ENCODE measurements around the gene CSTF2T. TPM values are rescaled to one million over a fixed set of nuclear protein-coding genes. Genes with fewer than 3 reads are reported as not detected.

Gene CSTF2T
- total and polyA plus RNA-seq, 2 of the 13 experiments (the other 11 are each of a cell fraction or from before 2014, with no cell fraction given), result 1.4 to 7.2 TPM

DNA sequence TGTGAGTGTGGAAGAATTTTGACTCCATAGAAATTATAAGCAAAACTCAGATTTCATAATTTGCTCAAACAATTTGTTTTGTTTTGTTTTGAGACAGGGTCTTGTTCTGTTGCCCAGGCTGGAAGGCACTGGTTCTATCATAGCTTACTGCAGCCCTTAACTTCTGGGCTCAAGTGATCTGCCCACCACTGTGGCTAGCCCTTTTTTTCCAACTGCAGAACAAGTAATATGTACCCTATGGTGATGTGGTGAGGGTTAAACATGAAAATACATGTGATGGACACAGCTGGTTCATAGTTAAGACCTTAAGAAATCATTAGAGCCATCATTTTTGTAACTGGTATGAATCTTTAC is 31.1 kb downstream of the CSTF2T start:
- TF ChIP-seq CEBPB (IDR thresholded peaks at IDR 0.05; ENCODE audit: borderline replicate concordance, low read depth, low read length), result no peak
- TF ChIP-seq, protein P1, sequence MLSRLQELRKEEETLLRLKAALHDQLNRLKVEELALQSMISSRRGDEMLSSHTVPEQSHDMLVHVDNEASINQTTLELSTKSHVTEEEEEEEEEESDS (CRISPR knock-in tag; IDR thresholded peaks at IDR 0.05; ENCODE audit: borderline replicate concordance), result no peak
- TF ChIP-seq ARID2 (CRISPR knock-in tag; IDR thresholded peaks at IDR 0.05; ENCODE audit: borderline replicate concordance), result no peak
- no peak for TF ChIP-seq ATAD3A (CRISPR knock-in tag; IDR thresholded peaks at IDR 0.05)
- TF ChIP-seq DR1 (CRISPR knock-in tag; IDR thresholded peaks at IDR 0.05), result no peak
- TF ChIP-seq STAG1 (CRISPR knock-in tag; IDR thresholded peaks at IDR 0.05), result no peak
- no peak for TF ChIP-seq ZNF460 (CRISPR knock-in tag; IDR thresholded peaks at IDR 0.05; ENCODE audit: borderline replicate concordance)
- no peak for TF ChIP-seq NR2F6 (IDR thresholded peaks at IDR 0.05)
- TF ChIP-seq NR2F6 (CRISPR knock-in tag; IDR thresholded peaks at IDR 0.05), result no peak
- no peak for TF ChIP-seq ZBTB20 (CRISPR knock-in tag; IDR thresholded peaks at IDR 0.05; ENCODE audit: borderline replicate concordance, low read depth)
- no peak for TF ChIP-seq ZNF761 (CRISPR knock-in tag; conservative IDR thresholded peaks at IDR 0.05)
- Histone ChIP-seq H4K20me1 (ENCODE audit: insufficient read depth, low read length) (no peaks in the 10 kb centered on the region), H3K27me3 (ENCODE audit: control insufficient read depth in 1 of 2, insufficient read depth in 2 of 2, low read length in 2 of 2) (no peaks in the 10 kb centered on the region; a peak in 1 of 5 replicates), H3K36me3 (replicated peaks in 1 of 2; ENCODE audit: control insufficient read depth in 1 of 2, insufficient read depth in 2 of 2, low read length in 2 of 2) (no peaks in the 10 kb centered on the region), H3K27ac (ENCODE audit: extremely low read length, insufficient read depth, low read length) (no peak overlapping the region), H3K4me3 (replicated peaks in 1 of 3; ENCODE audit: insufficient read depth in 1 of 3, low read depth in 2 of 3, low read length in 3 of 3) (no peak overlapping the region), H3K9me3 (ENCODE audit: low read length) (peaks cover 5% of the 10 kb centered on the region), H3K79me2 (ENCODE audit: insufficient read depth, low read length) (no peaks in the 10 kb centered on the region), H3K4me2 (ENCODE audit: low read depth, low read length) (no peak overlapping the region), H2AFZ (ENCODE audit: low read length) (no peak overlapping the region), H3K9ac (ENCODE audit: insufficient read depth, low read depth, low read length) (no peak overlapping the region), H3K4me1 (ENCODE audit: insufficient read depth, low read length) (no peaks in the 10 kb centered on the region)
- FAIRE-seq, result no peak
- in situ Hi-C loops (cut with HindIII; ENCODE audit: extremely low pct_ligation_motif_present, low pct_unique_long_range_greater_than_20kb) (no loop called here), intact Hi-C loops (cut with micrococcal nuclease; ENCODE audit: unreplicated experiment) (no loop called here)
- ATAC-seq, result no peak
- DNase-seq (ENCODE audit: low spot score), result no peak
- CTCF ChIA-PET (ENCODE audit: low intra/inter-chr PET ratio, low total read pairs), result no interaction called here
- BruUV-seq (replicated peaks), result no TSS peak
- POLR2A ChIA-PET, result no interaction called here
